Astrocyte (in vitro differentiated cells and primary cell): ENCODE results near the gene FAM111B. TPM values are rescaled to one million over a fixed set of nuclear protein-coding genes. Genes with fewer than 3 reads are reported as not detected.

ENCODE experiments used
- DNase-seq: peaks from one replicate; pipeline ENCODE4 v3.0.0-alpha.2; 2010; ENCODE audit warnings: low read depth
- FAIRE-seq: peaks from 2 replicates; lab custom pipeline; 2011; peaks lifted over from hg19 to GRCh38; lab: Jason Lieb, UNC
- H2AFZ ChIP-seq: 2 replicates; pipeline ENCODE4 v1.6.0; 2012; ENCODE audit warnings: low read depth, low read length, inconsistent platforms
- H3K27ac ChIP-seq: 2 replicates; pipeline ENCODE4 v1.5.1; 2011; ENCODE audit warnings: low read depth, low read length, inconsistent platforms
- H3K27me3 ChIP-seq: 2 replicates; pipeline ENCODE4 v1.6.0; 2011; ENCODE audit warnings: low read length, inconsistent platforms; ENCODE audit not compliant: insufficient read depth
- H3K36me3 ChIP-seq: 2 replicates; pipeline ENCODE4 v1.5.1; 2011; ENCODE audit warnings: low read length, inconsistent platforms; ENCODE audit not compliant: insufficient read depth
- H3K4me1 ChIP-seq: 2 replicates; pipeline ENCODE4 v1.5.1; 2011; ENCODE audit warnings: low read length, inconsistent platforms; ENCODE audit not compliant: insufficient read depth
- H3K4me2 ChIP-seq: 2 replicates; pipeline ENCODE4 v1.6.0; 2012; ENCODE audit warnings: low read length, inconsistent platforms
- H3K4me3 ChIP-seq: 2 replicates; pipeline ENCODE4 v1.5.1; 2011; ENCODE audit warnings: low read depth, mild to moderate bottlenecking, low read length, inconsistent platforms; ENCODE audit not compliant: insufficient read depth
- H3K79me2 ChIP-seq: 2 replicates; pipeline ENCODE4 v1.6.0; 2012; ENCODE audit warnings: mild to moderate bottlenecking, low read length, inconsistent platforms; ENCODE audit not compliant: insufficient read depth
- H3K9ac ChIP-seq: 2 replicates; pipeline ENCODE4 v1.6.0; 2012; ENCODE audit warnings: mild to moderate bottlenecking, low read length, inconsistent platforms
- H3K9me3 ChIP-seq: 2 replicates; pipeline ENCODE4 v1.5.1; 2012; ENCODE audit warnings: low read depth, mild to moderate bottlenecking, low read length, inconsistent platforms; ENCODE audit not compliant: insufficient read depth
- H4K20me1 ChIP-seq: 2 replicates; pipeline ENCODE4 v1.6.0; 2012; ENCODE audit warnings: low read length, inconsistent platforms; ENCODE audit not compliant: insufficient read depth
- H3K27ac Mint-ChIP-seq: one replicate; pipeline ENCODE4 v1.8.0; 2021; ENCODE audit warnings: mild to moderate bottlenecking, mixed read lengths; ENCODE audit not compliant: unreplicated experiment
- H3K27me3 Mint-ChIP-seq: one replicate; pipeline ENCODE4 v1.8.0; 2021; ENCODE audit warnings: low read depth, mixed read lengths; ENCODE audit not compliant: unreplicated experiment
- H3K36me3 Mint-ChIP-seq: one replicate; pipeline ENCODE4 v1.8.0; 2021; ENCODE audit warnings: low read depth, mixed read lengths; ENCODE audit not compliant: unreplicated experiment
- H3K4me1 Mint-ChIP-seq: one replicate; pipeline ENCODE4 v1.8.0; 2021; ENCODE audit warnings: low read depth, mixed read lengths; ENCODE audit not compliant: unreplicated experiment
- H3K4me3 Mint-ChIP-seq: one replicate; pipeline ENCODE4 v1.8.0; 2021; ENCODE audit warnings: mild to moderate bottlenecking, moderate library complexity, mixed read lengths; ENCODE audit not compliant: unreplicated experiment
- H3K9me3 Mint-ChIP-seq: one replicate; pipeline ENCODE4 v1.8.0; 2021; ENCODE audit warnings: mild to moderate bottlenecking, mixed read lengths; ENCODE audit not compliant: unreplicated experiment
- CTCF ChIP-seq: IDR thresholded peaks from 2 replicates; pipeline ENCODE4 v1.5.1; 2011; ENCODE audit warnings: low read depth, mild to moderate bottlenecking, inconsistent platforms, low read length, moderate library complexity; ENCODE audit not compliant: insufficient read depth
- EZH2 ChIP-seq: IDR thresholded peaks from 2 replicates; pipeline ENCODE4 v1.6.1; 2012; ENCODE audit warnings: mild to moderate bottlenecking, low read length, inconsistent platforms; ENCODE audit not compliant: insufficient read depth
- total RNA-seq: library from RNA; stranded (reverse); gene quantifications from 2 replicates; pipeline ENCODE4 v1.2.1, GENCODE V29; 2021

The FAM111B gene
- total RNA-seq, 1 donor from 2014 or later = 0.95 TPM

DNA sequence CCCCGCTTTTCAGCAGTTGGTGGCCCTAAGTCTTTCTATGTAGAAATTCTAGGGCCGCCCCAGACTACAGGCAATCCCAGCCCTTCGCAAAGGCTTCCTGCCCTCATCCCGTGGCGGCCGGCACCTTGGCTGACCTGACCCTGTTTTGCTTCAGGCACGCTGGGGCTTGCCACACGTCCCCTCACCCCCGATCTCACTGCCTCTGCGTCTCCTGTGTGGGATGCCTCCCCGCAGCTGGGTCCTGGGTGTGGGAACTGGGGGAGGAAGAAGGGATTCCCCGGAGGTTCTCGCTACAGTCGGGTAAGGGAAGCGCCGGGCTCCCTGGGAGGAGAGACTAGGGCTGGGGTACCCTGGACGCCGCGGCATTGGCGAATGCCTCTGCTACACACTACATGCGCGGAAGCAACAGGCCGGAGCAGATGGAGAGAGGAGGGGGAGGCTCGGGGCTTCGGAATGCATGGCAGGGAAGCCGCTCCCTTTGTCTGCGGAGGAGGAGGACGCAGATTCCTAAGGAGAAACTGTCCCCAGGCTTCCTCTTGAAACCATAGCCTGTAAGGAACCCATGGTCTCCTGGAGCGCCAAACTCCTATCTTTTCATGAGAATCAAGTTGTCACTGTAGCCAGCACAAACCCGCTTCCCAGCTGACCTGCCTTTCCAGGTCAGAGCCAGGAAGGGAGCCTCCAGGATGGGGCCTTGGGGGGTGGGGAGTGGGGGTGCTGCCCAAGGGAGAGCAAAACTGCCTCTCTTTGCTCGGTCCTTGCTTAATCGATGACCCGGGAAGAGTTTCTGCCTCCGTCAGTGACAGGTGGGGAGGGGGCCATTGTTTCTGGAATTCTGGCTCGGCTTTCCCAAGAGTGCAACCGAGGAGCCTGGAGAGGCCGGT, 66.3 kb downstream of the FAM111B start:
- peak overlapping the region; percentile 94 for H3K4me3 Mint-ChIP-seq
- Histone ChIP-seq H3K36me3 (no peaks in the 10 kb centered on the region), H2AFZ (peak overlapping the region; percentile 64), H3K27me3 (peaks cover 45% of the 10 kb centered on the region), H3K4me3 (peak overlapping the region; percentile 41), H3K4me1 (peaks cover 11% of the 10 kb centered on the region), H4K20me1 (no peaks in the 10 kb centered on the region), H3K79me2 (no peaks in the 10 kb centered on the region), H3K4me2 (peak overlapping the region; percentile 100), H3K9ac (peak overlapping the region; percentile 28), H3K9me3 (no peaks in the 10 kb centered on the region), H3K27ac (no peak overlapping the region)
- no peaks in the 10 kb centered on the region for H3K9me3 Mint-ChIP-seq
- DNase-seq (peak; percentile 12), FAIRE-seq (no peak)
- no peak for TF ChIP-seq CTCF
- TF ChIP-seq EZH2 = no peak
- H3K36me3 Mint-ChIP-seq = peaks cover 2% of the 10 kb centered on the region
- peaks cover 21% of the 10 kb centered on the region for H3K4me1 Mint-ChIP-seq
- H3K27me3 Mint-ChIP-seq = no peaks in the 10 kb centered on the region
- peak overlapping the region; percentile 86 for H3K27ac Mint-ChIP-seq

GRCh38 chr11:59173964-59174663, 67.1 kb downstream of the FAM111B start:
- Histone ChIP-seq H4K20me1 (no peaks in the 10 kb centered on the region), H3K27me3 (peaks cover 43% of the 10 kb centered on the region), H3K9me3 (no peaks in the 10 kb centered on the region), H3K4me2 (peak overlapping the region; percentile 100), H3K36me3 (no peaks in the 10 kb centered on the region), H3K79me2 (no peaks in the 10 kb centered on the region), H3K9ac (no peak overlapping the region), H3K4me1 (peaks cover 11% of the 10 kb centered on the region), H3K4me3 (no peak overlapping the region), H2AFZ (no peak overlapping the region), H3K27ac (no peak overlapping the region)
- TF ChIP-seq CTCF (no peak), EZH2 (no peak)
- Mint-ChIP-seq H3K4me1 (peaks cover 24% of the 10 kb centered on the region), H3K36me3 (peaks cover 2% of the 10 kb centered on the region), H3K27ac (peak overlapping the region; percentile 69), H3K4me3 (peak overlapping the region; percentile 94), H3K9me3 (peaks cover under 1% of the 10 kb centered on the region), H3K27me3 (no peaks in the 10 kb centered on the region)
- DNase-seq (no peak), FAIRE-seq (no peak)
